ENCODE measurements around the gene CIDEC. TPM values are rescaled to one million over a fixed set of nuclear protein-coding genes. Genes with fewer than 3 reads are reported as not detected.

Gene CIDEC
- polyA plus RNA-seq, 1 donor from 2014 or later = not detected

DNA sequence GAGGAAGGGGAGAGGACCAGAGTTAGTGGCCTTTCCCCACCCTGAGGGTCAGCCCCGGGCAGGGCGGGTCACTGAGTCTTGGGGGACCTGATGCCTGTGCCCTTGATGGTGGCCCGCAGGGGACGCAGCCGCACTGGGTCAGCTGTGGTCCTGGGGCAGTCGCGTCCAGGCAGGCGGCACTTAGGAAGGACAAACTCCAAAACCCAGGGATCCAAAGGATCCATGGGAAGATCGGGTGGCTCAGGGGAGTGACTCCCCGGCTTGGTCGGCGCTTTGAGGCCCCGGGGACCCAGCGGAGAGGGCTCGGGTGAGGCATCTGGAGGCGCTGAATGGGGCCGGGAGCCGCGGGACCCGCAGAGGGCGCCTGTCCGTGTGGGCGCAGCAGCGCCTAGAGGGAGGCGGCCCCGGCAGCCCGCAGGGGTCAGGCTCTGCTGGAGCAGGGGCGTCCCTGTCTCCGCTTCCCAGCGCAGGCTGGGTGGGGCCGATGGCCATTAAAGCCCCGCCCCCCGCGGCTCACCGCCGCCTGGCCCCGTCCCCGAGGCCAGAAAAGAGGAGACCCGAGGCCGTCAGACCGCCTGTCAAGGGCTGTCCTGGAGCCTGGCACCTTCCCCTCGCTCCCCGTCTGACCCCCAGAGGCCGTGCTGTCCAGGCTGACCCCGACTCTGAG is 17.5 kb downstream of the CIDEC start:
- Histone ChIP-seq H3K4me3 (ENCODE audit: low read length) (no peak overlapping the region), H3K27me3 (ENCODE audit: insufficient read depth, low read depth, low read length) (no peaks in the 10 kb centered on the region), H2AFZ (ENCODE audit: low read depth, low read length) (no peak overlapping the region), H4K20me1 (ENCODE audit: insufficient read depth) (no peaks in the 10 kb centered on the region), H3K36me3 (ENCODE audit: insufficient read depth, low read length) (no peaks in the 10 kb centered on the region), H3F3A (ENCODE audit: insufficient read depth, low read length, poor library complexity, severe bottlenecking) (no peaks in the 10 kb centered on the region), H3K9ac (ENCODE audit: low read length) (no peak overlapping the region), H3K4me2 (ENCODE audit: low read length) (no peak overlapping the region), H3K9me2 (ENCODE audit: insufficient read depth, low read length) (no peaks in the 10 kb centered on the region), H3K9me3 (ENCODE audit: low read length) (no peaks in the 10 kb centered on the region), H3K79me2 (replicated peaks; ENCODE audit: insufficient read depth, low read length) (no peaks in the 10 kb centered on the region), H3K27ac (ENCODE audit: low read length) (no peak overlapping the region)
- TF ChIP-seq MXI1 (conservative IDR thresholded peaks at IDR 0.05; ENCODE audit: poor library complexity, severe bottlenecking) = no peak
- TF ChIP-seq, protein P1, sequence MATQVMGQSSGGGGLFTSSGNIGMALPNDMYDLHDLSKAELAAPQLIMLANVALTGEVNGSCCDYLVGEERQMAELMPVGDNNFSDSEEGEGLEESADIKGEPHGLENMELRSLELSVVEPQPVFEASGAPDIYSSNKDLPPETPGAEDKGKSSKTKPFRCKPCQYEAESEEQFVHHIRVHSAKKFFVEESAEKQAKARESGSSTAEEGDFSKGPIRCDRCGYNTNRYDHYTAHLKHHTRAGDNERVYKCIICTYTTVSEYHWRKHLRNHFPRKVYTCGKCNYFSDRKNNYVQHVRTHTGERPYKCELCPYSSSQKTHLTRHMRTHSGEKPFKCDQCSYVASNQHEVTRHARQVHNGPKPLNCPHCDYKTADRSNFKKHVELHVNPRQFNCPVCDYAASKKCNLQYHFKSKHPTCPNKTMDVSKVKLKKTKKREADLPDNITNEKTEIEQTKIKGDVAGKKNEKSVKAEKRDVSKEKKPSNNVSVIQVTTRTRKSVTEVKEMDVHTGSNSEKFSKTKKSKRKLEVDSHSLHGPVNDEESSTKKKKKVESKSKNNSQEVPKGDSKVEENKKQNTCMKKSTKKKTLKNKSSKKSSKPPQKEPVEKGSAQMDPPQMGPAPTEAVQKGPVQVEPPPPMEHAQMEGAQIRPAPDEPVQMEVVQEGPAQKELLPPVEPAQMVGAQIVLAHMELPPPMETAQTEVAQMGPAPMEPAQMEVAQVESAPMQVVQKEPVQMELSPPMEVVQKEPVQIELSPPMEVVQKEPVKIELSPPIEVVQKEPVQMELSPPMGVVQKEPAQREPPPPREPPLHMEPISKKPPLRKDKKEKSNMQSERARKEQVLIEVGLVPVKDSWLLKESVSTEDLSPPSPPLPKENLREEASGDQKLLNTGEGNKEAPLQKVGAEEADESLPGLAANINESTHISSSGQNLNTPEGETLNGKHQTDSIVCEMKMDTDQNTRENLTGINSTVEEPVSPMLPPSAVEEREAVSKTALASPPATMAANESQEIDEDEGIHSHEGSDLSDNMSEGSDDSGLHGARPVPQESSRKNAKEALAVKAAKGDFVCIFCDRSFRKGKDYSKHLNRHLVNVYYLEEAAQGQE (IDR thresholded peaks at IDR 0.05; ENCODE audit: borderline replicate concordance) = no peak
- TF ChIP-seq SMC3 (conservative IDR thresholded peaks at IDR 0.05; ENCODE audit: poor library complexity) = no peak
- no peak for TF ChIP-seq RAD21 (conservative IDR thresholded peaks at IDR 0.05)
- no peak for TF ChIP-seq CTCF (IDR thresholded peaks at IDR 0.05; ENCODE audit: poor library complexity, severe bottlenecking)
- TF ChIP-seq TAF1 (IDR thresholded peaks at IDR 0.05; ENCODE audit: low read depth) = no peak
- no peak for TF ChIP-seq POLR2AphosphoS5 (IDR thresholded peaks at IDR 0.05)
- TF ChIP-seq EP300 (conservative IDR thresholded peaks at IDR 0.05; ENCODE audit: poor library complexity, severe bottlenecking) = no peak
- TF ChIP-seq EZH2 (IDR thresholded peaks at IDR 0.05; ENCODE audit: borderline replicate concordance, insufficient read depth, low read length, poor library complexity, severe bottlenecking) = no peak

DNA sequence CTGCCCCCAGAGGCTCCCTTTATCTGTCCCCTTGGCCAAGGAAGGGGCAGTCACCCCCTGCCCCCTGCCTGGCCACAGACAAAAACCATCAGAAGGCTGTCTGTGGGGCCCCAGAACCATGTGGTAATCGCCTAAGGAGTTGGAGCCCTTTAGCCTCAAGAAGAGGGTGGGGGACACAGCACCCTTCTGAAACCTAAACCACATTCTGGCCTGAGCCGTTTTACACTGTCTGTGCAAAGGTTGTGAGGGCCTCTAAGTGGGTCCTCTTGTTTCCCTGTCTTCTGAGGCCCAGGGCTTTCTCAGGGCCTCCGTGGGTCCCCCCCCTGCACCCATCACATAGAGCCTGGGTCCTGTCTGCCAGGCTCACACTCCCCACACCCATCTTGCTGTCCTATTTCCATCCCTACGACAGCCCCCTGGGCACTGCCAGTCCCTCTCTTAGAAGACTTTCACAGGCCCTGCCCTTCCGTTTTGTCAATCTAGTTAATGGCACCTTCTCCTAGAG is 18.4 kb downstream of the CIDEC start:
- TF ChIP-seq CTCF (IDR thresholded peaks at IDR 0.05; ENCODE audit: poor library complexity, severe bottlenecking) (no peak), RAD21 (conservative IDR thresholded peaks at IDR 0.05) (no peak), EP300 (conservative IDR thresholded peaks at IDR 0.05; ENCODE audit: poor library complexity, severe bottlenecking) (no peak), TAF1 (IDR thresholded peaks at IDR 0.05; ENCODE audit: low read depth) (no peak), MXI1 (conservative IDR thresholded peaks at IDR 0.05; ENCODE audit: poor library complexity, severe bottlenecking) (no peak), POLR2AphosphoS5 (IDR thresholded peaks at IDR 0.05) (no peak), SMC3 (conservative IDR thresholded peaks at IDR 0.05; ENCODE audit: poor library complexity) (no peak), EZH2 (IDR thresholded peaks at IDR 0.05; ENCODE audit: borderline replicate concordance, insufficient read depth, low read length, poor library complexity, severe bottlenecking) (no peak)
- TF ChIP-seq, protein P1 (IDR thresholded peaks at IDR 0.05; ENCODE audit: borderline replicate concordance) = no peak
- no peak overlapping the region for H3K4me2 ChIP-seq (ENCODE audit: low read length)

More for the DNA sequence above, 18.4 kb downstream of the CIDEC start:
- H3F3A ChIP-seq (ENCODE audit: insufficient read depth, low read length, poor library complexity, severe bottlenecking) = no peaks in the 10 kb centered on the region
- no peaks in the 10 kb centered on the region for H4K20me1 ChIP-seq (ENCODE audit: insufficient read depth)
- no peak overlapping the region for H2AFZ ChIP-seq (ENCODE audit: low read depth, low read length)
- H3K9me3 ChIP-seq (ENCODE audit: low read length) = no peaks in the 10 kb centered on the region
- no peak overlapping the region for H3K4me3 ChIP-seq (ENCODE audit: low read length)
- H3K9ac ChIP-seq (ENCODE audit: low read length) = no peak overlapping the region
- H3K36me3 ChIP-seq (ENCODE audit: insufficient read depth, low read length) = no peaks in the 10 kb centered on the region
- H3K27me3 ChIP-seq (ENCODE audit: insufficient read depth, low read depth, low read length) = no peaks in the 10 kb centered on the region
- H3K27ac ChIP-seq (ENCODE audit: low read length) = no peak overlapping the region
- H3K9me2 ChIP-seq (ENCODE audit: insufficient read depth, low read length) = no peaks in the 10 kb centered on the region
- no peaks in the 10 kb centered on the region for H3K79me2 ChIP-seq (replicated peaks; ENCODE audit: insufficient read depth, low read length)
